HepG2 (cell line): Measurements from ENCODE around the gene HSPA5. TPM values are rescaled to one million over a fixed set of nuclear protein-coding genes. Genes with fewer than 3 reads are reported as not detected.
A peak's percentile ranks its signal among the peaks of the same experiment; 100 is the strongest.

Experiments used
- ATAC-seq: fragments of 200-7000 bp; cut with Tn5 transposase; 3 replicates; pipeline ENCODE4 v1.9.1; 2020; ENCODE audit warnings: mild to moderate bottlenecking, moderate library complexity
- BruUV-seq: library from RNA; stranded (reverse); fragments of 400-500 nt; replicated peaks from 2 replicates; lab custom pipeline; 2021; lab: Mats Ljungman, UMichigan
- CTCF ChIA-PET: fragments of 300-600 bp; formaldehyde crosslinking; extraction: SDS; loops from one replicate; lab custom pipeline; 2021; ENCODE audit warnings: low total read pairs, inconsistent platforms, low intra/inter-chr PET ratio; lab: Yijun Ruan, JAX
- POLR2A ChIA-PET: fragments of 350-600 bp; sonication (Branson Sonifier 250); formaldehyde crosslinking; loops from one replicate; lab custom pipeline; 2020; ENCODE audit warnings: antibody characterized with exemption, inconsistent platforms; lab: Yijun Ruan, JAX
- DNase-seq: peaks from one replicate; pipeline ENCODE4 v3.0.0-alpha.2; 2015; ENCODE audit warnings: low spot score
- FAIRE-seq: peaks from 3 replicates; lab custom pipeline; 2011; peaks lifted over from hg19 to GRCh38; lab: Jason Lieb, UNC
- H2AFZ ChIP-seq: one replicate; pipeline ENCODE4 v1.6.1; 2011; ENCODE audit warnings: low read length, inconsistent platforms
- H3K27ac ChIP-seq: fragments of 300-600 bp; 3 replicates; pipeline ENCODE4 v1.8.0; 2011; ENCODE audit warnings: mixed run types, mild to moderate bottlenecking, mixed read lengths, low read length, inconsistent platforms; ENCODE audit not compliant: insufficient read depth; ENCODE audit errors: extremely low read length
- H3K27me3 ChIP-seq, 2 experiments: fragments of 200-600 bp in 1 of 2; 2 replicates in 1 of 2; 3 replicates in 1 of 2; pipeline versions ENCODE4 v1.6.0 to v1.8.0; 2011; ENCODE audit warnings: low read length in 2 of 2, mild to moderate bottlenecking in 2 of 2, moderate library complexity in 2 of 2, inconsistent platforms in 1 of 2; ENCODE audit not compliant: insufficient read depth in 2 of 2, control insufficient read depth in 1 of 2
- H3K36me3 ChIP-seq, 2 experiments: fragments of 200-600 bp in 1 of 2; replicated peaks in 1 of 2; 2 replicates in 1 of 2; 3 replicates in 1 of 2; pipeline versions ENCODE4 v1.5.1 to v1.8.0; 2011; ENCODE audit warnings: low read length in 2 of 2, inconsistent platforms in 1 of 2; ENCODE audit not compliant: insufficient read depth in 2 of 2, control insufficient read depth in 1 of 2
- H3K4me1 ChIP-seq: 2 replicates; pipeline ENCODE4 v1.5.1; 2012; ENCODE audit warnings: low read length, inconsistent platforms; ENCODE audit not compliant: insufficient read depth
- H3K4me2 ChIP-seq: 2 replicates; pipeline ENCODE4 v1.6.0; 2011; ENCODE audit warnings: low read depth, low read length, inconsistent platforms
- H3K4me3 ChIP-seq, 3 experiments: fragments of 200-600 bp in 1 of 3; sonication (generic), shearing (Covaris generic) in 1 of 3; replicated peaks in 1 of 3; 2 replicates each; pipeline ENCODE4 v1.5.1; 2011 to 2016; ENCODE audit warnings: low read length in 3 of 3, inconsistent platforms in 2 of 3, low read depth in 2 of 3, mild to moderate bottlenecking in 2 of 3, control low read depth in 1 of 3, mixed read lengths in 1 of 3; ENCODE audit not compliant: insufficient read depth in 1 of 3
- H3K79me2 ChIP-seq: one replicate; pipeline ENCODE4 v1.6.1; 2011; ENCODE audit warnings: low read length, inconsistent platforms; ENCODE audit not compliant: insufficient read depth
- H3K9ac ChIP-seq: 2 replicates; pipeline ENCODE4 v1.6.0; 2011; ENCODE audit warnings: mild to moderate bottlenecking, low read depth, low read length, inconsistent platforms; ENCODE audit not compliant: insufficient read depth
- H3K9me3 ChIP-seq: 2 replicates; pipeline ENCODE4 v1.5.1; 2012; ENCODE audit warnings: mild to moderate bottlenecking, low read length
- H4K20me1 ChIP-seq: 2 replicates; pipeline ENCODE4 v1.6.0; 2011; ENCODE audit warnings: inconsistent platforms, mild to moderate bottlenecking, low read length, moderate library complexity; ENCODE audit not compliant: insufficient read depth
- SETDB1 ChIP-seq: sonication (generic); formaldehyde crosslinking; IDR thresholded peaks from 2 replicates; pipeline ENCODE4 v1.5.1; 2020; ENCODE audit warnings: missing genetic modification reagents, mild to moderate bottlenecking, borderline replicate concordance
- SMAD3 ChIP-seq: sonication (generic); formaldehyde crosslinking; IDR thresholded peaks from 2 replicates; pipeline ENCODE4 v1.4.0; 2020; ENCODE audit warnings: missing genetic modification reagents
- TEF ChIP-seq: sonication (generic); formaldehyde crosslinking; IDR thresholded peaks from 2 replicates; pipeline ENCODE4 v1.5.0; 2020; ENCODE audit warnings: missing genetic modification reagents
- ZKSCAN5 ChIP-seq: sonication (generic); formaldehyde crosslinking; IDR thresholded peaks from 2 replicates; pipeline ENCODE4 v1.5.1; 2020; ENCODE audit warnings: mild to moderate bottlenecking, missing genetic modification reagents
- ZNF557 ChIP-seq: sonication (generic); formaldehyde crosslinking; IDR thresholded peaks from 2 replicates; pipeline ENCODE4 v1.4.0; 2020; ENCODE audit warnings: missing genetic modification reagents
- in situ Hi-C: cut with HindIII; loops from 2 replicates; pipeline ENCODE4 v1.10.0; 2017; ENCODE audit warnings: low pct_unique_long_range_greater_than_20kb; ENCODE audit not compliant: extremely low pct_ligation_motif_present
- intact Hi-C: fragments of 100-400 bp; cut with micrococcal nuclease; formaldehyde crosslinking; loops from one replicate; pipeline ENCODE4 v1.10.0; 2022; ENCODE audit not compliant: unreplicated experiment
- polyA plus RNA-seq, 8 experiments: library from polyadenylated mRNA; depleted of rRNA in 3 of 8; stranded (reverse) in 7 of 8; unstranded in 1 of 8; fragments of >200 nt; fragmentation: Illumina TruSeq in 4 of 8; extraction: Trizol in 4 of 8; gene quantifications; 2 replicates each; pipeline versions ENCODE4 v1.2.1 to v1.2.3, GENCODE V29; 2011 to 2016; ENCODE audit warnings: low read depth in 4 of 8, missing spikeins in 1 of 8, mixed read lengths in 1 of 8; ENCODE audit not compliant: insufficient read depth in 1 of 8
- total RNA-seq, 5 experiments: library from RNA; depleted of rRNA; stranded (reverse); fragments of >200 nt; fragmentation: Illumina TruSeq; extraction: Trizol; gene quantifications; 2 replicates each; pipeline ENCODE4 v1.2.3, GENCODE V29; 2016; ENCODE audit warnings: low read depth in 1 of 5
- TF ChIP-seq, protein P1 (sequence below): sonication (generic); formaldehyde crosslinking; IDR thresholded peaks from 2 replicates; pipeline ENCODE4 v1.5.0; 2020; ENCODE audit warnings: mild to moderate bottlenecking, missing genetic modification reagents

The HSPA5 gene
- total and polyA plus RNA-seq, 2 of the 13 experiments (the other 11 are each of a cell fraction or from before 2014, with no cell fraction given): 201 to 206 TPM

DNA sequence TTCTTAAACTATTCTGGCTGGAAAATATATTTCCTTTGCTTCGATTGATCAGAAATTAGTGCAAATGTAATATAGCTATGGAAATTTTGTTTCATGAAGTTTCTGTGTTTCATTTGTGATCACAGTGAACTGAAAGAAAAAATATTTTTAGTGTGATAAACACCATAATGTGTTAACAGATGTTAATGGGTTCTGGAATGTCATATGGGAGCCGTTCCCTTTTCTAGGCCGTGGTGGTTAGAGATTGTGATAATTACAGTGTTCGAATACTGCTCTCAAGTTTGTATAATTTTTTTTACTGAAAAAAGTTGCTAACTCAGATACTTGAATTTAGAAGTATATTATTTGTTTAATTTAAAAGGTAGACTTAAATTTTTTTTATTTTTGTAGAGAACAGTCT is 39.8 kb upstream of the HSPA5 start (continued):
- TF ChIP-seq TEF (CRISPR knock-in tag) (no peak), SETDB1 (CRISPR knock-in tag) (no peak), ZNF557 (CRISPR knock-in tag) (no peak), SMAD3 (no peak), ZKSCAN5 (CRISPR knock-in tag) (no peak)
- TF ChIP-seq, all 625 proteins: peak for 0

- Histone ChIP-seq H3K4me2 (no peak overlapping the region), H3K9ac (no peak overlapping the region), H3K4me3 (no peak overlapping the region), H3K9me3 (no peaks in the 10 kb centered on the region), H3K36me3 (peaks cover 0 to 4% of the 10 kb centered on the region in 2 experiments; a peak in 1 of 5 replicates), H2AFZ (no peak overlapping the region), H4K20me1 (no peaks in the 10 kb centered on the region; the same call in 1 of the 2 replicates), H3K27ac (no peak overlapping the region), H3K79me2 (peaks cover 82% of the 10 kb centered on the region), H3K4me1 (peaks cover 49% of the 10 kb centered on the region), H3K27me3 (no peaks in the 10 kb centered on the region)
- TF ChIP-seq ZNF557 (CRISPR knock-in tag): no peak
- TF ChIP-seq, protein P1, sequence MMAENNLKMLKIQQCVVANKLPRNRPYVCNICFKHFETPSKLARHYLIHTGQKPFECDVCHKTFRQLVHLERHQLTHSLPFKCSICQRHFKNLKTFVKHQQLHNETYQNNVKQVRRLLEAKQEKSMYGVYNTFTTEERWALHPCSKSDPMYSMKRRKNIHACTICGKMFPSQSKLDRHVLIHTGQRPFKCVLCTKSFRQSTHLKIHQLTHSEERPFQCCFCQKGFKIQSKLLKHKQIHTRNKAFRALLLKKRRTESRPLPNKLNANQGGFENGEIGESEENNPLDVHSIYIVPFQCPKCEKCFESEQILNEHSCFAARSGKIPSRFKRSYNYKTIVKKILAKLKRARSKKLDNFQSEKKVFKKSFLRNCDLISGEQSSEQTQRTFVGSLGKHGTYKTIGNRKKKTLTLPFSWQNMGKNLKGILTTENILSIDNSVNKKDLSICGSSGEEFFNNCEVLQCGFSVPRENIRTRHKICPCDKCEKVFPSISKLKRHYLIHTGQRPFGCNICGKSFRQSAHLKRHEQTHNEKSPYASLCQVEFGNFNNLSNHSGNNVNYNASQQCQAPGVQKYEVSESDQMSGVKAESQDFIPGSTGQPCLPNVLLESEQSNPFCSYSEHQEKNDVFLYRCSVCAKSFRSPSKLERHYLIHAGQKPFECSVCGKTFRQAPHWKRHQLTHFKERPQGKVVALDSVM: peak; percentile 84; the same call in 1 of the 2 replicates
- no peak for ATAC-seq
- CTCF ChIA-PET: no interaction called here
- FAIRE-seq: no peak
- POLR2A ChIA-PET: interaction anchor here (1.1 to 2.0 kb wide), 2 partner anchors 16 to 36 kb away, joined by 4 to 11 read pairs; partner anchors contain the start of genes GAPVD1 and HSPA5
- intact Hi-C loops (no loop called here), in situ Hi-C loops (no loop called here)
- no peak for DNase-seq
- BruUV-seq: no TSS peak
These were observed 36.3 kb upstream of the HSPA5 start for GRCh38 chr9:125277411-125277810.
